MCF 10A (cell line): Measurements from ENCODE around the gene ARFGEF3. TPM values are rescaled to one million over a fixed set of nuclear protein-coding genes. Genes with fewer than 3 reads are reported as not detected.

Source experiments
- BruUV-seq: library from RNA; stranded (reverse); fragments of 400-500 nt; replicated peaks from 2 replicates; lab custom pipeline; 2021; lab: Mats Ljungman, UMichigan
- CTCF ChIA-PET: fragments of 300-600 bp; sonication (Branson Sonifier 250); formaldehyde crosslinking; extraction: SDS; loops from one replicate; lab custom pipeline; 2021; ENCODE audit warnings: antibody characterized with exemption, inconsistent platforms; lab: Yijun Ruan, JAX
- POLR2A ChIA-PET: fragments of 300-600, 350-650 bp; sonication (Branson Sonifier 250); formaldehyde crosslinking; extraction: SDS; loops from one replicate; lab custom pipeline; 2020; ENCODE audit warnings: antibody characterized with exemption, inconsistent platforms; lab: Yijun Ruan, JAX
- DNase-seq: peaks from one replicate; pipeline ENCODE4 v3.0.0-alpha.2; 2018; ENCODE audit not compliant: unreplicated experiment
- H3K27ac Mint-ChIP-seq: one replicate; pipeline ENCODE4 v1.8.0; 2022; ENCODE audit warnings: mild to moderate bottlenecking, low read depth, mixed read lengths; ENCODE audit not compliant: unreplicated experiment
- H3K27me3 Mint-ChIP-seq: one replicate; pipeline ENCODE4 v1.8.0; 2022; ENCODE audit warnings: mixed read lengths; ENCODE audit not compliant: insufficient read depth, unreplicated experiment
- H3K36me3 Mint-ChIP-seq: one replicate; pipeline ENCODE4 v1.8.0; 2022; ENCODE audit warnings: mild to moderate bottlenecking, moderate library complexity, mixed read lengths; ENCODE audit not compliant: insufficient read depth, unreplicated experiment
- H3K4me1 Mint-ChIP-seq: one replicate; pipeline ENCODE4 v1.8.0; 2022; ENCODE audit warnings: mixed read lengths; ENCODE audit not compliant: insufficient read depth, unreplicated experiment
- H3K4me3 Mint-ChIP-seq: one replicate; pipeline ENCODE4 v1.8.0; 2022; ENCODE audit warnings: mild to moderate bottlenecking, moderate library complexity, mixed read lengths; ENCODE audit not compliant: unreplicated experiment
- H3K9me3 Mint-ChIP-seq: one replicate; pipeline ENCODE4 v1.8.0; 2022; ENCODE audit warnings: mixed read lengths; ENCODE audit not compliant: unreplicated experiment
- intact Hi-C: fragments of 100-400 bp; cut with micrococcal nuclease; formaldehyde crosslinking; loops from 2 replicates; pipeline ENCODE4 v1.14.1; 2022
- total RNA-seq: library from RNA; stranded (reverse); gene quantifications from 2 replicates; pipeline ENCODE4 v1.2.3, GENCODE V29; 2022
- TF ChIP-seq, protein P1 (sequence below): fragments of 200-600 bp; IDR thresholded peaks from one replicate; pipeline ENCODE4 v1.8.0; 2022; ENCODE audit warnings: antibody characterized with exemption, mild to moderate bottlenecking; ENCODE audit not compliant: unreplicated experiment

The ARFGEF3 gene
- total RNA-seq, 1 experiment from 2014 or later: 3.4 TPM

DNA sequence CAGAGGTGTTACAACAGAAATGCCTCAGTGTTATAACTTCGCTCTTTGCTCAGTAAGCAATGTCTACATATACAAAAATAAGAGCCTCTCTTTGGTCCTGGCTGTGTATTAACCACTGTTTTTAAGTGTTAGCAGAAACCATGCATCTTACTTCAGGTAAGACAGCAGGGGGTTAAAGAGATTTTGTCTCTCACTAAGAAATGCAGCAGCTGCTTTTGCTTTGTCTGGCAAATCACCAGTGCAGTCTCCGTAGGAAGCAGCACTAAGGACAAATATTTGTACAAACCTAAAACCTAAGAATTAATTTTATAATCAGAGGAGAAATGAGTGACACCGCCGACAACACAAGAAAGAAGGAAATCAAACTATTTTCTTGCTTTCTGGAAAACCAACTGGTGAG, 216.7 kb downstream of the ARFGEF3 start:
- Mint-ChIP-seq H3K27ac (no peak overlapping the region), H3K27me3 (no peaks in the 10 kb centered on the region), H3K4me3 (no peak overlapping the region), H3K9me3 (no peaks in the 10 kb centered on the region), H3K36me3 (no peaks in the 10 kb centered on the region), H3K4me1 (no peaks in the 10 kb centered on the region)
- DNase-seq: no peak
- no TSS peak for BruUV-seq
- CTCF ChIA-PET: no interaction called here
- POLR2A ChIA-PET: no interaction called here
- TF ChIP-seq, protein P1, sequence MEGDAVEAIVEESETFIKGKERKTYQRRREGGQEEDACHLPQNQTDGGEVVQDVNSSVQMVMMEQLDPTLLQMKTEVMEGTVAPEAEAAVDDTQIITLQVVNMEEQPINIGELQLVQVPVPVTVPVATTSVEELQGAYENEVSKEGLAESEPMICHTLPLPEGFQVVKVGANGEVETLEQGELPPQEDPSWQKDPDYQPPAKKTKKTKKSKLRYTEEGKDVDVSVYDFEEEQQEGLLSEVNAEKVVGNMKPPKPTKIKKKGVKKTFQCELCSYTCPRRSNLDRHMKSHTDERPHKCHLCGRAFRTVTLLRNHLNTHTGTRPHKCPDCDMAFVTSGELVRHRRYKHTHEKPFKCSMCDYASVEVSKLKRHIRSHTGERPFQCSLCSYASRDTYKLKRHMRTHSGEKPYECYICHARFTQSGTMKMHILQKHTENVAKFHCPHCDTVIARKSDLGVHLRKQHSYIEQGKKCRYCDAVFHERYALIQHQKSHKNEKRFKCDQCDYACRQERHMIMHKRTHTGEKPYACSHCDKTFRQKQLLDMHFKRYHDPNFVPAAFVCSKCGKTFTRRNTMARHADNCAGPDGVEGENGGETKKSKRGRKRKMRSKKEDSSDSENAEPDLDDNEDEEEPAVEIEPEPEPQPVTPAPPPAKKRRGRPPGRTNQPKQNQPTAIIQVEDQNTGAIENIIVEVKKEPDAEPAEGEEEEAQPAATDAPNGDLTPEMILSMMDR: no peak
- intact Hi-C loops: no loop called here

DNA sequence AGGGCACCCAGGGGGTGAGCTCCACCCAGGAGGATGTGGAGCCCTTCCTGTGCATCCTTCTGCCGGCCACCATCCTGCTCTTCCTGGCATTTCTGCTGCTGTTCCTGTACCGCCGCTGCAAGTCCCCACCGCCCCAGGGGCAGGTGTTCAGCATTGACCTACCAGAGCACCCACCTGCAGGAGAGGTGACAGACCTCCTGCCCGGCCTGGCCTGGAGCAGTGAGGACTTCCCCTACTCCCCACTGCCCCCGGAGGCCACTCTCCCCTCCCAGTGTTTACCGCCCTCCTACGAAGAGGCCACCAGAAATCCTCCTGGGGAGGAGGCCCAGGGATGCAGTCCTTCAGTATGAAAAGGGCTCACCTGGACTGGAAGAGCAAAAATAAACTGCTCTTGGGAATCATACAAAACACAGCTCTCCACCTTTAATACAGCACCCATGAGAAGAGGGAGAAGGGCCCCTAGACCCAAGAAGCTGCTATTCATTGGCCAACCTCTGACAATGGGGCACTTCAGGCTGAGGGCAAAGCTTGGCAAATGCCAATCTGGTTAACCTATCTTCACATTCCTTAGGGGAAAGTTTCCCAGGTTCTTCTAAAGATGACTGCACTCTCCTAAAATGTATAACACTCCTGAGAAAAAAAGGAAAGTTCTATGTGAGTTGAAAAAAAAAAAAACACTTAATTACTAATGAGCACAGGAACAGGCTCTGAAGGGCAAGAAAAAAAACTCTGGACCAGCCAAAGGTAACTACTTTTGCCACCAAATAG, 220.9 kb downstream of the ARFGEF3 start:
- Mint-ChIP-seq H3K27ac (no peak overlapping the region), H3K4me3 (no peak overlapping the region), H3K4me1 (no peaks in the 10 kb centered on the region), H3K9me3 (no peaks in the 10 kb centered on the region), H3K36me3 (no peaks in the 10 kb centered on the region), H3K27me3 (no peaks in the 10 kb centered on the region)
- ChIA-PET CTCF (interaction anchor here (0.6 kb wide), 1 partner anchor 444 kb away, joined by 3 read pairs; no protein-coding TSS in a partner anchor), POLR2A (no interaction called here)
- intact Hi-C loops: no loop called here
- TF ChIP-seq, protein P1: no peak
- DNase-seq: no peak
- no TSS peak for BruUV-seq

- ChIA-PET POLR2A (no interaction called here), CTCF (no interaction called here)
- no peaks in the 10 kb centered on the region for H3K27me3 Mint-ChIP-seq
- no peaks in the 10 kb centered on the region for H3K4me1 Mint-ChIP-seq
- H3K9me3 Mint-ChIP-seq: no peaks in the 10 kb centered on the region
- H3K27ac Mint-ChIP-seq: no peak overlapping the region
- H3K36me3 Mint-ChIP-seq: no peaks in the 10 kb centered on the region
- no peak overlapping the region for H3K4me3 Mint-ChIP-seq
- TF ChIP-seq, protein P1: no peak
- intact Hi-C loops: no loop called here
- DNase-seq: no peak
- no TSS peak for BruUV-seq
Measured at GRCh38 chr6:138383776-138384175, 222.0 kb downstream of the ARFGEF3 start.

DNA sequence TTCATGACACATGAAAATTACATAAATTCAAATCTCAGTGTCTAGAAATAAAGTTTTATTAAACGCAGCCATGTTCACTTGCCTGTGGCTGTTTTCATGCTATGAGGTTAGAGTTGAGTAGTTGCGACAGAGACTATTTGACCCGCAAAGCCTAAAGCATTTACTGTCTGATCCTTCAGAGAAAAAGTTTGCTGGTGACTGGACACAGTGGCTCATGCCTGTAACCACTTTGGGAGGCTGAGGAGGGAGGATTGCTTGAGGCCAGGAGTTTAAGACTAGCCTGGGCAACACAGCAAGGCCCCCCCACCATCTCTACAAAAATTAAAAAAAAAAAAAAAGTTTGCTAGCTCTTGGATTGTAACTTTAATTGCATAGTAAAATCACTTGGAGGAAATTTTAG, 225.2 kb downstream of the ARFGEF3 start:
- Mint-ChIP-seq H3K9me3 (no peaks in the 10 kb centered on the region), H3K4me3 (no peak overlapping the region), H3K27me3 (no peaks in the 10 kb centered on the region), H3K36me3 (no peaks in the 10 kb centered on the region), H3K4me1 (no peaks in the 10 kb centered on the region), H3K27ac (no peak overlapping the region)
- no peak for DNase-seq
- intact Hi-C loops: no loop called here
- TF ChIP-seq, protein P1: no peak
- no TSS peak for BruUV-seq
- POLR2A ChIA-PET: no interaction called here
- CTCF ChIA-PET: no interaction called here
